DMS153 treated with DMSO at 0.1 percent for 48 hours (cell line): ENCODE results near the gene CRMP1.

Source experiments
- DNase-seq: peaks from one replicate; lab custom pipeline; 2025; ENCODE audit not compliant: unreplicated experiment; lab: John Stamatoyannopoulos, UW

Gene CRMP1

DNA sequence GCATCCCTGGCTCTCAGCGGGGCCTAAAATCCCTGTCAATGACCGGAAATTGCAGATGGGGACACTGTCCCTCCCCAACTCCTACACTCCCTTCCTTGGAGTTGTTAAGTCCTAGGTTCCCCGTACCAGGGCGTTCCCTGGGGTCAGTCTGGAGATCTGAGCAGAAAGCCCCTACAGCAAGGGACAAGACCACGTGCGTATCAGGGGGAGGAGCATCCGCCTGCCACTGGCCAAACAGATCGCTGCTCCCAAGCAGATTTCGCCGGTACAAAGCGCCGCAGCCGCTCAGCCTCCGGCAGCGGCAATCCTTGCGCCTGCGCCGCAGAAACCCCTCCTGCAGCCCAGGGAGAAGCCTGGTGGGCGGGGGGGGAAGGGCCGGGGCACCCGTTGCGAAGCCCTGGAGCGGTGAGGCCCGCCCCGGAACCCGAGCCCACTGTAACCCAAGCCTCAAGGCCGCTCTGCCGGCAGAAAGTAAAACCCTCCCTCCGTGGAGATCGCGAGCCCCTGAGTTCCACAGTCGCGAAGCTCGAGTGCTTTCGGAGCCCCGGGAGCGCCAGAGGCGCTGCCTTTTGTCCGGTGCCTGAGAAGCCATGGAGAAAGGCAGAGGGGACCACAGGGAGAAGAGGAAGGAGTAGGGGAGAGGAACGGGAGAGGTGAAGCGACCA lies 2.7 kb downstream of the CRMP1 start:
- DNase-seq: peak; percentile 47

DNA sequence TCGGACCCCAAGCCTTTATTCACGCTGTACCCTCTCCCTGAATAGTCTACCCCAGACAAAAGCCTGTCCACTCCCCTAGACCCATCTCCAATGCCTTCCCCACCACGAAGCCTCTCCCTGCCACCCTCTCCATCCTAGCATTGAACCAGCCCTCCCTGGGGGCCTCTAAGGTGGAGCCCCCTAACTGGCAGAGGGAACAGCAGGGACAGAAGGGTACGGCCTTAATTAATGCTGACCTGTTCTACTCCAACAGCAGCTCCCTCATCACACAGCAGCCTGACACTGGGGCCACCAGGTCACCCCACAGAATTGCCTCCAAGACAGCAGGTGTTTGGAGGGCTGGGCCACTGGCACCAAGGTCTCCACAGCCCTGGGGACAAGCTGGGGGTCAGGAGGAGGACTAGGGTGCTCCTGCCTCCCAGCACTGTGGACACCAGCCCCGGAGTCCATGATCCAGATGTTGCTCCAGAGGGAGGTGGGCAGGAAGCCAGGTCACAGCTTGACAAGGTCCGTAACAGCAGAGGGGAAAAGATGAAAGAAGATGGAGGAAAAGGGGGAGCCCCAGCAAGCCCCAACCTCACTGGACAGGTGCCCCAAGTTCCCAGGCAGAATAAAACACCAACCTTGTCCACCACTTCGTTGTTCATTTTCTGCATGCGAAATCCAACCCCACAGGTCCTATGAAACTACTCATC lies 3.7 kb downstream of the CRMP1 start:
- DNase-seq: no peak

DNA sequence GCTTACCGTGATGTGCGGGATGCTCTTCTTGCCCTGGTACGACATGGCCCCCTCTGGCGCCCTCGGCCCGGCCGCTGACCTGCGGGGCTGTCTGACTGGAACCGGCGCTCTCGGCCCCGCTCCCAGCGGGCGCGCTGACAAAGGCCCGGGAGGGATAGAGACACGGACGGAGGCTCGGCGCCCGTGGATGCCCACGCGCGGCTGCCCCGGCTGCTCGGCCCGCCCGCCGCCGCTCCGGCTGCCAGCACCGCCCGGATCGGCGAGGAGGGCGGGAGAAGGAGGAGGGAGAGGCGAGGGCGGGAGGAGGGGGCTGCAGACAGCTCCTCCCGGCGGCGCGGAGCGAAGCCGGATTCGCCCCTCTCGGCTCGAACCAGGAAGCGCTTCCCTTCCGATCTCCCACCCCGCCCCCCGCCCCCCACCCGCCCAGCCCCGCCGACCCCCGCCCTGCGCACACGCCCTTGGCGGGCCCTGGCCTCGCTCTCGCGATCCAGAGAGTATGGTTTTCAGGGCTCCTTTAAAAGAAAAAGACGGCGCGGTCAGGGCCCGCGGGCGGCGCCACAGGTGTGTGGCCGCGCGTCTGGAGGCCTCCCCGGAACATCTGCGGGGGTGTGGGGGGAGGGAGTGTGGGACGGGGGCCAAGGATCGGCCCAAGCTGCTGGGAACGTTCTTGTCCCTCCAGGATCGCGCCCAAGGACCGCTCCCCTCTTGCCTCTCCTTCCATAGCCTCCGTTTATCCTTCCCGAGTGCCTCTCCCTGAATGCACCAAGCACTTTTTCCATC lies 4.5 kb downstream of the CRMP1 start:
- DNase-seq: no peak

DNA sequence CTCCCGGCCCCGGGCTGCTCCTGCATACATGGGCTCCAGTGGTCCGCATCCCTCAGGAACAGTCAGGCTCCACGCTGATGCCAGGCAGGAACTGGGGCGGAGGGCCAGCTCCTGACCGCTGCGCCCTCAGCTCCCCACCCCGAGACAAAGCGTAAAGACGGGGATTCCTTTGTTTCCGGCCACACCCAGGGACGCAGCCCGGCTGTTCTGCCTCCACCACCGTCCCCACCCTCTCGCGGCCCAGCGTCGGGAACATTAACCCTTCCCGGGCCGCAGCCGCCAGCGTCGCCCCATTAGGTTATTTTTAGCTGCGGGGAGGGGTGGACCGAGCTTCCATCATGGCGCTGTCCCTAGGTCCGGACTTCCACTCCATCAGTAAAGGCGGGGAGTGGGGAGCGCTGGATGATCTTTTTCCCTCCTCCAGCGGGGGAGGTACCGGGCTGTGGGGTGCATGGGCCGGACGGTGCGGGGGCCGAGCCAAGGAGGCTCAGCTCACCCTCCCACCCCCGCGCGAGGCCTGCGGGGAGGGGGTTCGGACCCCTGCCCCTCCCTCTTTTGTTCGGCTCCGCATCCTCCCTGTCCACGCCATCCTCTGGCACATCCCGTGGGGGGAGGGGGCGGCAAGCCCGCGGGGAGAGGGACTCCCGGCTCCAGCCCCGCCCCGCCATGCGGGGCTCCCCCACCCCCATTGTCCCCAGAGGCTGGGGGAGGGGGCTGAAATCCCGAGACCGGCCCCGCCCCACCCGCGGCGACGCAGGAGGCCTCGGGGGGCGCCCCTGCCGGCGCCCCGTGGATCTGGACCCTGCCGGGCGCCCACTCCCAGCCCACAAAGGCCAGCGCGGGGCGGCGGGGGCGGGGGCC lies 5.3 kb downstream of the CRMP1 start:
- no peak for DNase-seq

DNA sequence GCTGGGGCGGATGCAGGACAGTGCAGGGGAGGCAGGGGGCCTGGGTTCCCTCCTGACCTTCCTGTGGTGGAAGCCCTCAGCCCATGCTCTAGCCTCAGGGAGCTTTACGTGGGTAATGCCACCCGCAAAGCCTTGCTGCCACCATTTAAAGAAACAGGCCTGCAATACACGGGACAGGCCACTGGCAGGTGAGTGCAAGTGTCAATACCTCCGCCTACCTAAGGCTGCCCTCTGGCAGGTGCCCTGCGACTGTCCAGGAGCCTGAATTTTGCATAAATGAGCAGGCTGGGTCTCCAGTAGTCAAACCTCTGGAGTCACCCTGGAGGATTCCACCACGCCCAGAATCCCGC lies 5.9 kb downstream of the CRMP1 start:
- no peak for DNase-seq

DNA sequence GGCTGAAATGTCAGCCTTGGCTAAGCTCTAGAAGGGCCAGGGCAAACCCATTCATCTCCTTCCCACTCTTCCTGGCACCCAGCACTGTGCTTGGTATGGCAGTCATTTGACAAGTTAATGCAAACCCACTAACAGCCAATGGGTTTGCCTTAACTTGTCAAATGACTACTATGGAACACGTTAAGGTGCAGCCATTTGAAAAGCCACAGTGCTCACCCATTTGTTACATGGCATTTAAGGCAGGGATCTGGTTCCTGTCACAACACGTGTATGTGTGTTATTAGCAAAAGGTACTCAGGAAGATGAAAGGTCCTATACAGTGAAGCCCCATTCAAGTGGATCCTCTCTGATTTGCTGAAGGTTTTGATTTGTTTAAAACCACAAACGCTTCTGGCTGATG lies 7.2 kb downstream of the CRMP1 start:
- no peak for DNase-seq

DNA sequence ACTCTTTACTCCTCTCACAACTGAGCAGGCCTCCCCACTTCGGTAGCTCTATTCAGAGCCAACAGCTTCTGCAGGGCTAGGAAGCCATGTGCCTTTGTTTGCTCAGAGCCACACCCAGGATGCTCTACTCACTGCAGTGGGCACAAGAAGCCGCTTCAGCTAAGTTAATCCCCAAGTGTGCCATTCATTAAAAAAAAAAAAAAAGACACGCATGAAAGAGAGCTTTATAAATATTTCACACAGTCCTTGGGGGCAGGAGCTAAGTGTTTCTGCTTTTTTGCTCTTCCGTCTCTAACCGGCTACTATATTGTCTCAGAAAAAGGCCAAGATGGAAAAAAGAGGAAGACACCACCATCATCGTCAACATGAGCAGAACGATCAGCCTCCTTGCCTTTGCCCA lies 8.1 kb downstream of the CRMP1 start:
- DNase-seq: no peak

DNA sequence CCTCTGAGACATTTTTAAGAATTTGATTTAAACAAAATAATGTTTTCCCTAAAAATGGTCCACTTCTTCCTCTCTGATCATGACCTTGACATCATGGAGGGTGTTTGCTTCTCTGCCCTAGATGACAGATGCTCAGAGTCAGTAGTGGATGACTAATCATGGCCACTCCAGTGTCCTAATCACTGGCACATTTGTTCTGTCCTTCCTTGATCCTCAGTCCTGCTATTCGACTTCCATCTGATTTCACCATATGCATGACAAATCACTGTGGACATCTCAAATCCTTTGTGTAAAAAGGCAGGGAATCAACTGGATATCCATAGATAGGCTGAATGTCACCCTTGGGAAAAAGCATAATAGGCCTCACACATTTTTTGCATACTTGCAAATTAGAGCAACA lies 9.0 kb downstream of the CRMP1 start:
- DNase-seq: no peak

DNA sequence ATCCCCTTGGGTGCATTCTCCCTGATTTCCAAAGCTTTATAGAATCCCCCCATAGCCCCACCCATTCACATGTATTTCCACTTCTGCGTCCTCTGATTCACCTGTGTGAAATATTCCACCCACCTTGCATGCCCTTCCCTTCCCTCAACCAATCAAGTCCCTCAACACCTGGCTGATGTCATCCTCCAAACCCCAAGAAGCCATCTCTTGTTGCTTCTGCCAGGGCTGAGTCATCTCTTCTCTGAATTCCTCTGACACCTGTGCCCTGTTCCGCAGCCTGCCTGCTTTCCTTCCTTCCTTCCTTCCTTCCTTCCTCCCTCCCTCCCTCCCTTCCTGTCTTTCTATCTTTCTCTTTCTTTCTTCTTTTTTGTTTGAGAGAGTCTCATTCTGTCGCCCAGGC lies 9.9 kb downstream of the CRMP1 start:
- no peak for DNase-seq

DNA sequence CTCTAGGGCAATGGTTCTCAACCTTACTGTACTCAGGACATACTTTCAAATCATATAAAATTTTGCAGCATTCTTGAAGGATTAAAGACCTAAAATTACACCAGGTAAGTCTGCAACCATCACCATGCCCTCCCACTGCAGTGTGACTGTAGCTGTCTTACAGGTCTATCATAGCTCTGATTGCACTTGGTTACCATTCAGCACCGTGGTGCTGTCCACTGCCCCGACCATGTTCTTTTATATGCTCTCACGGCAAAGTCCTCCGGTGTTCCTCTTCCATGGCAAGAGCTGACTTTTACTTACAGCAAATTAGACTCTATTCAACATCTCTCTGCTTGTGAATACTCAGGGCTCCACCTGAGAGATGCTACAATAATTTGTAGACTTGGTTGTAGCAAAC lies 11.5 kb downstream of the CRMP1 start:
- DNase-seq: no peak

DNA sequence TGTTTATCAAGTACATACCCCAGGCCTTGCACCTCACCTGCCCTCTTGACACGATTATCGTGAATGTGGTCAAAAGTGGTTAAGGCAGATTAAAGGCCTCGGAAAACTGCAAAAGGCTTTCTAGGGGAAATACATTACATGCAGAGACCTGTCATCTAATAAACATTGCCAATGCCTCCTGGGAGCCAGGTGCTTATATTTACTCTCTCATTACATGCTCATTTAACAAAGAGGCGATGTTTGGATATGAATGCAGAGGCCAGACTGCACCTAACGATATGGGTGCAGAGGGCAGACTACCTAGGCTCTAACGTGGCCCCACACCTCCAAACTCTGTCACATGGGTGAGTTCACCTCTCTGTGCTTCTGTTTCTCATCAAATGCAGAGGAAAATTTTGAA lies 14.5 kb downstream of the CRMP1 start:
- DNase-seq: no peak

DNA sequence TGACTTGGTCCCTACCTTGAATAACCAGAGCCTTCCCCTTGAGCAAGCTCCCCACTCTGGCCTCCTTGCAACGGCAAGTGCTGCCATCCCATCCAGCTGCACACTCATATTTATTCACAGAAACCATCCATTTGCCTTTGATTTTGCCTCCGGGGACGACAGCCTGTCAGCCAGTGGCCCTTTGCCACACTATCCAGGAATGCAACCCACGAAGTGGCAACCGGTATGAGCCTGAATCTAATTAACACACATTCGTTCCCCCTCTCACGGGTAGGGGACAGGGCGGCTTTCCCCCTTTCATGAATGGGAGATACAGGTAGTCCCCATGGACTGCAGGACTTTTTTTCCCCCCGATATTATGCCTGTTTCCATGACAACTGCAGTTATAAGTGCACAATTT lies 15.5 kb downstream of the CRMP1 start:
- DNase-seq: no peak

DNA sequence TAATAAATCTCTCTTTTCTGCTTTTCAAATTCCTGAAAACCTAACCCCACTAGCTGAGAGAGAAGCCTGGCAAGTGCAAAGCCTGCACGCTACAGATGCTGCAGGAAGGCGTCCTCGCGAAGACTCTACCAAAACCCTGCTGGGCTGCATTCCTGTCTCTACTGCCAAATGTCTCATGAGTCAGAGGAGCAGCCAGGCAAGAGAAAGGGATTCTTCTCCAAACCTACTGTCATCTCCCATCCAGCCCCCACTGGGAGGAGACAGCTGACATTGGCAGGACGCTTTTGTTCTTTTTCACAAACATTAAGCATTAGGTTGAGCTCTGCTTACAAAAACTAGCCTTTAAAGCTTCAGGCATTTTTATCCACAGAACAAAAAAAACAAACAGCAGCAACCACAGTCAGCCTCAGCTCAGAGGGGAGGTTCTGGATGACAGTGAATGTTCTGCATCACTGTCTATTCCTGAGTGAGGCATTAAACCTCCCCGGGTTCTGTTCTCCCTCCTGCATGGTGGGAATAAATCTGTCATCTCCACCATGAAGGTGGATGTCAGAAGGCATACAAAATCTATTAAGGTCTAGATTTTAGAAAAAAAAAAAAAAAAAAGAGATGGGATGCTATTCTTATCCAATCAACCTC lies 18.0 kb downstream of the CRMP1 start:
- DNase-seq: no peak

DNA sequence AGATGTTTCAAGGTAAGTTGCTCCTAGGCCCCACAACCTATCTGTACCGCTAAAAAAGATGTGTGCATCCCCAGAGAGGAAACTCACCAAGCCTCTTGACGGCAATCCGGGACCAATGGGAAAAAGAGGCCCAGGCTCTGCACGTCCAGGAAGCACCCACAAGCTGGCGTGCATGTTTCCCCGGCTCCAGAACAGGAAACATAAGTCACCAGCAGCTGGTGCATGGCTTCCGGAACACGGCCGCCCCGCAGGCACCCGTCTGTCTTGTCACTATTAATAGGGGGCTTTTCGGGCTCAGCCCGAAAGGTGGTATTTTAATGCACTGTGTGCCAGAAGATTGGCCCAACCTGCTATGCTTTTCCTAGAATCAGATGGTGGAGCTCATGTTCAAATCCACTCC lies 22.2 kb downstream of the CRMP1 start:
- no peak for DNase-seq

DNA sequence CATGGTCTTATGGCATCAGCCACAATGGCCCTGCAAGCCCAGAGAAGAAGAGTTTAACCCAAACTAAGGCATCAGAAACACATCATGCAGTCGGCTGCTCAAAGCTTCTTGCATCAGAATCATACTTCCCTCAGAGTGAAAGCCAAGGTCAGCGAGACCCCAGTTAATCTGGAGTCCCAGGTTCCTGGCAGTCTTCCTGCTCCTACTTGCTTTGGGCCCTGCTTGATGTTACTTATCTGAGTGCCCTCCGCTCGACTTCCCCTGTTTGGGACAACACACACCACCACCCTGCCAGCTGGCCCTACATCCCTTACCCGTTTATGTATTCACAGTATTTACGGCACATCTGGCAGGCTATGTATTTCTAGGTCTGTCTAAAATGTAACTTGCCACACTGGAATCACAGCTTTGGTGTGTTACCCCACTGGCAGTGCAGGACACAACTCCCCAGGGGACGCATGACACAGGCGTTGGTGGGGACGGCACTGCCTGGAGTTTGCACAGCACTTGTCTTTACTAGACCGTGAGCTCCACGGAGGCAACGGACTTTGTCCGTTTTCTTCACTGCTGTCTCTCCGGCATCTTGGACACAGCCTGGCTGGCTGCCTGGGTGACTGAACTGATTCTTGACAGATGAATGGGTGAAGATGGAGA lies 22.8 kb downstream of the CRMP1 start:
- no peak for DNase-seq

DNA sequence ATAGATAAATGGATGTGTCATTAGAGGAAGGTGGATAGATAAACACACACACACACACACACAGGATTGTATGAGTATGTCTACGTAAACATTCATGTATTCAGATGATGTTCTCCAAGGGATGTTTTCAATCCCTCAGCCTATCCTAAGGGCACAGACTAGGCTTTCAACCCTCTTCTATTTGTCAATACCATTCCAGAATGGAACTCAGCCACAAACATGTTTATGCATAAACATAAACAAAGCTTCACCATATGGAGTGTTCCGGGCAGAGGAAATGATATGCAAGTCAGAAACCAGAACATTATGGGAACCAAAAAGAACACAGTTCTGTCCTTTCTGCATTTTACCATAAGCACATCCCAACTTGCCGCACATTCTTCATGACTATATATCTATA lies 25.0 kb downstream of the CRMP1 start:
- DNase-seq: no peak

DNA sequence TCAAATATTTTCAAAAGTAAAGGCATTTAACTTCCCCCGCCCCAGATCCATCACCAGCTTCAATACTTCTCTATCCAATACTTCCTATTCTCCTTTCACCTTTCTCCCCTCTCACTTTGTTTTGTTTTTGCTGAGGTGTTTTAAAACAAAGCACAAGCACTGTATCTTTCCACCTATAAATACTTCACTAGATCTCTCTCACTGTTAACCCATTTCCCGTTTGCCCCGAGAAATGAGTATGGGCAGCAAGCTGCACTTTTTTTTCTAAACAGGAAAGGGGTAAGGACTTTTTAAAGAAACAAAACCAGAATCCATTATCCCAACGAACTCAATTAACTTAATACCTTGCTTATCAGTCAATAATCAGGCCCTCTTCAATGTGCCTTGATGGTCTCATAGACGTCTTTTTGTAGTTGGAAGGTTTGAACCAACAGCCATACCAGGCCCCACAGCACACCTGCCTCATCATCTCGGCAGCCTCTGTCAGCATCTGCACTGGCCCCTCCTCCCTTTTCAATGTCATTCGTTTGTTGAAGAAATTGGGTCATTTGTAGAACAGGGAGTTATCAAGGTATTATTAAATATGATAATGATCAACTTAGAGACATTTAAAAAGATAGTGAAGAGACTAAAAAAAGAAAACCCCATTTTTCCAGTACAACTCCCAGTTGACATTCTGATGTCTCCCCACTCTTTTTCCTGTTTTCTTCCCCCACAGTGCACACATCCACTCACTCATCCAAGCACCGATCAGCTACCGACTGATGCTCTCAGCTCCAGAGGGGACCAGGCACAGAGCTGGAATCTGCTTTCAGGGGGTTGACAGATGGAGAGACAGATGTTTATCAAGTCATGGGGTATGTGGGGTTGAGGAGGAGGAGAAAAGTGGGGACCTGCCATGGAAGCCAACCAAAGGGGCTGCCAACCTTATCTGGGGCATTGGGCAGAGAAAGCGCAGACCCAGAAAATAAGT lies 25.8 kb downstream of the CRMP1 start:
- DNase-seq: no peak

DNA sequence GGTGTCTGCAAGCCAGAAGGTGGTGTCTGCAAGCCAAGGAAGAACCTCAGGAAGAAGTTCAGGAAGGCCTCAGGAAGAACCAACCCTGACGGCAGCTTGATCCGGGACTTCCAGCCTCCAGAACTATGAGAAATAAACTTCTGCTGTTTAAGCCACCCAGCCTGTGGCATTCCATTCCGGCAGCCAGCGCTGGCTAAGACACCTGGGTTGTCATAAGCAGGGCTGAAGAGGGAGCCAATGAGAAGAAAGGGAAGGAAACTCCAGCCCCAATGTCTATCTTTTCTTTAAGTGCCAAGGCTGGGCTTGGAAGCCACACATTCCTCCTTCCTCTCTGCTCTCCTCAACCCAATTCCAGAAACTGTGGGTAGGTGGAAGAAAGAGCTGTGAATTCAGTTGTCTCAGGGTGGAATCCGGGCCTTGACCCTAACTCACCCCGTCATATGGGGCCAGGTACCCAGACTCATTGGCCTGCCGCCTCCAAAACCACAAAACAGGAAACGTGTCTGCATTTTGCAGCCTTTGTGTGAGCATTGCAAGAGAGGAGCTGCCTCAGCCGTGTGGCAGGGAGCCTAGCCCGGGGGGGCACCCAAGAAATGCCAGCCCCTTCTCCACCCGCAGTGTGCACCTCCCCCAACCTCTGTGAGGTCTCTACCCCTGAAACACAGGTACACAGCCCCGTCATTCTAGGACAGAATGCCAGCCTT lies 26.8 kb downstream of the CRMP1 start:
- DNase-seq: no peak
